Chondrocyte (in vitro differentiated cells): ENCODE measurements around the gene RET. TPM values are rescaled to one million over a fixed set of nuclear protein-coding genes. Genes with fewer than 3 reads are reported as not detected.
A peak's percentile ranks its signal among the peaks of the same experiment; 100 is the strongest.

ENCODE experiments used
- DNase-seq: peaks from one replicate; pipeline ENCODE4 v3.0.0; 2021; ENCODE audit warnings: mixed read lengths, low spot score
- H3K27ac Mint-ChIP-seq: one replicate; pipeline ENCODE4 v1.8.0; 2021; ENCODE audit warnings: mild to moderate bottlenecking, moderate library complexity, mixed read lengths; ENCODE audit not compliant: unreplicated experiment
- H3K27me3 Mint-ChIP-seq: 2 replicates; pipeline ENCODE4 v1.8.0; 2021; ENCODE audit warnings: low read depth, mixed read lengths
- H3K36me3 Mint-ChIP-seq: 2 replicates; pipeline ENCODE4 v1.8.0; 2021; ENCODE audit warnings: low read depth, mixed read lengths
- H3K4me1 Mint-ChIP-seq: 2 replicates; pipeline ENCODE4 v1.8.0; 2021; ENCODE audit warnings: low read depth, mild to moderate bottlenecking, mixed read lengths
- H3K4me3 Mint-ChIP-seq: one replicate; pipeline ENCODE4 v1.8.0; 2021; ENCODE audit warnings: mild to moderate bottlenecking, moderate library complexity, mixed read lengths; ENCODE audit not compliant: unreplicated experiment
- H3K9me3 Mint-ChIP-seq: 2 replicates; pipeline ENCODE4 v1.8.0; 2021; ENCODE audit warnings: low read depth, mixed read lengths
- total RNA-seq: library from RNA; stranded (reverse); gene quantifications from 3 replicates; pipeline ENCODE4 v1.2.1, GENCODE V29; 2021
- TF ChIP-seq, protein P1 (sequence below): fragments of 200-600 bp; sonication (generic); IDR thresholded peaks from 2 replicates; pipeline ENCODE4 v1.5.0; 2021; ENCODE audit warnings: antibody characterized with exemption, mild to moderate bottlenecking, moderate library complexity

Gene RET
- total RNA-seq, 1 donor from 2014 or later = 0.12 TPM

DNA sequence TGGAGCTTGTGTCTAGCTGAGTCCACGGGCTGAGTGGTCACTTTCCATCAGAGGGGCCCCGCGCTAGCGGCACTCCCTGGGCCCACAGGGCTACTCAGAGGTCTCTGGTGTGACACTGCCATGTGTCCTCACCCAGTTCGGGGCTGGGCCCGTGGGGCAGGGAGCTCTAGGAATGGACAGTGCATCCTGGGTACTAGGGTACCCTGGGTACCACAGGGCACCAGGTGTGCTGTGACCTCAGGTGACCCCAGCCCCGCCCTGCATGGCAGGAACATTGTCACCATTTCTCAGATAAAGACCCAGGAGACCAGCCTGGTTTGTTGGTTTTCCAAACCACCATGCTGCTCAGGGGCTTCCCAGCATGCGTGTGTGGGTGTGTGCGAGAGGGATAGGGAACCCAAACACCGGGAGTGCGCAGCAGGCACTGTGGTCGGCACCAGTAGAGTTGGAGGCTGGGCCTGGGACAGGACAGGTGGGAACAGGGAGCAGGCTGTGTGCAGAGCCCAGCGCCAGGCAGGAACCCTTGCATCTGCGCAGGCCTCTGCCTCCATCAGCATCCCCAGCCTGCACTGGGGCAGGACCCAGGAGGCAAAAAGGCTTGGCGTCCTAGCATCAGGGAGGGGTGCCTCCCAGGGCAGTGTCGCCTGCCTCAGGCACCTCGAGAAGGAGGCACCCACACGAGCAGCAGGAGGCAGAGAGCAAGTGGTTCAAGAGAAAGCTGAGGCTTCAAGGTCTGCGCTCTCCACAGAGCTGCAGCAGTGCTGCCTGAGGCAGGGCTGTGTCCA lies 42.0 kb downstream of the RET start:
- Mint-ChIP-seq H3K9me3 (no peaks in the 10 kb centered on the region), H3K27me3 (peaks cover 5% of the 10 kb centered on the region)
- DNase-seq = peak; percentile 84

DNA sequence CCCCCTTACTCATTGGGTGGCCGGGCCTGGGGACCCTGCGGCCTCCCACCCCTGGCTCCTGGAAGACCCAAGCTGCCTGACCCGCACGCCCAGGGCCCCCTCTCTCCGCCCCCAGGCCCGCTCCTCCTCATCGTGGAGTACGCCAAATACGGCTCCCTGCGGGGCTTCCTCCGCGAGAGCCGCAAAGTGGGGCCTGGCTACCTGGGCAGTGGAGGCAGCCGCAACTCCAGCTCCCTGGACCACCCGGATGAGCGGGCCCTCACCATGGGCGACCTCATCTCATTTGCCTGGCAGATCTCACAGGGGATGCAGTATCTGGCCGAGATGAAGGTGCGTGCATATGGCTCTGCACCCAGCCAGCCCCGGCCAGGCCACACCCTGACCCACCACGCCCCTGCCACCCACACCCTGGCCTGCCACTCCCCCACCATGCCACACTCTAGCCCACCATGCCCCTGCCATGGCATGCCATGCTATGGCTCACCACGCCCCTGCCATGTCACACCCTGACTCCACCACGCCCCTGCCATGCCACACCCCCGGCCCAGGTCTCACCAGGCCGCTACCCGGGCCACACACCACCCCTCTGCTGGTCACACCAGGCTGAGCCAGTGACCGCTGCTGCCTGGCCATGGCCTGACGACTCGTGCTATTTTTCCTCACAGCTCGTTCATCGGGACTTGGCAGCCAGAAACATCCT lies 42.7 kb downstream of the RET start:
- Mint-ChIP-seq H3K9me3 (no peaks in the 10 kb centered on the region), H3K27ac (no peak overlapping the region), H3K36me3 (no peaks in the 10 kb centered on the region), H3K4me3 (no peak overlapping the region), H3K4me1 (peaks cover 13% of the 10 kb centered on the region), H3K27me3 (peaks cover 5% of the 10 kb centered on the region)
- TF ChIP-seq, protein P1, sequence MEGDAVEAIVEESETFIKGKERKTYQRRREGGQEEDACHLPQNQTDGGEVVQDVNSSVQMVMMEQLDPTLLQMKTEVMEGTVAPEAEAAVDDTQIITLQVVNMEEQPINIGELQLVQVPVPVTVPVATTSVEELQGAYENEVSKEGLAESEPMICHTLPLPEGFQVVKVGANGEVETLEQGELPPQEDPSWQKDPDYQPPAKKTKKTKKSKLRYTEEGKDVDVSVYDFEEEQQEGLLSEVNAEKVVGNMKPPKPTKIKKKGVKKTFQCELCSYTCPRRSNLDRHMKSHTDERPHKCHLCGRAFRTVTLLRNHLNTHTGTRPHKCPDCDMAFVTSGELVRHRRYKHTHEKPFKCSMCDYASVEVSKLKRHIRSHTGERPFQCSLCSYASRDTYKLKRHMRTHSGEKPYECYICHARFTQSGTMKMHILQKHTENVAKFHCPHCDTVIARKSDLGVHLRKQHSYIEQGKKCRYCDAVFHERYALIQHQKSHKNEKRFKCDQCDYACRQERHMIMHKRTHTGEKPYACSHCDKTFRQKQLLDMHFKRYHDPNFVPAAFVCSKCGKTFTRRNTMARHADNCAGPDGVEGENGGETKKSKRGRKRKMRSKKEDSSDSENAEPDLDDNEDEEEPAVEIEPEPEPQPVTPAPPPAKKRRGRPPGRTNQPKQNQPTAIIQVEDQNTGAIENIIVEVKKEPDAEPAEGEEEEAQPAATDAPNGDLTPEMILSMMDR = no peak
- peak; percentile 90 for DNase-seq

More for the DNA sequence above, 42.0 kb downstream of the RET start:
- peaks cover 13% of the 10 kb centered on the region for H3K4me1 Mint-ChIP-seq
- no peak overlapping the region for H3K27ac Mint-ChIP-seq
- no peaks in the 10 kb centered on the region for H3K36me3 Mint-ChIP-seq
- no peak overlapping the region for H3K4me3 Mint-ChIP-seq
- TF ChIP-seq, protein P1 = no peak

DNA sequence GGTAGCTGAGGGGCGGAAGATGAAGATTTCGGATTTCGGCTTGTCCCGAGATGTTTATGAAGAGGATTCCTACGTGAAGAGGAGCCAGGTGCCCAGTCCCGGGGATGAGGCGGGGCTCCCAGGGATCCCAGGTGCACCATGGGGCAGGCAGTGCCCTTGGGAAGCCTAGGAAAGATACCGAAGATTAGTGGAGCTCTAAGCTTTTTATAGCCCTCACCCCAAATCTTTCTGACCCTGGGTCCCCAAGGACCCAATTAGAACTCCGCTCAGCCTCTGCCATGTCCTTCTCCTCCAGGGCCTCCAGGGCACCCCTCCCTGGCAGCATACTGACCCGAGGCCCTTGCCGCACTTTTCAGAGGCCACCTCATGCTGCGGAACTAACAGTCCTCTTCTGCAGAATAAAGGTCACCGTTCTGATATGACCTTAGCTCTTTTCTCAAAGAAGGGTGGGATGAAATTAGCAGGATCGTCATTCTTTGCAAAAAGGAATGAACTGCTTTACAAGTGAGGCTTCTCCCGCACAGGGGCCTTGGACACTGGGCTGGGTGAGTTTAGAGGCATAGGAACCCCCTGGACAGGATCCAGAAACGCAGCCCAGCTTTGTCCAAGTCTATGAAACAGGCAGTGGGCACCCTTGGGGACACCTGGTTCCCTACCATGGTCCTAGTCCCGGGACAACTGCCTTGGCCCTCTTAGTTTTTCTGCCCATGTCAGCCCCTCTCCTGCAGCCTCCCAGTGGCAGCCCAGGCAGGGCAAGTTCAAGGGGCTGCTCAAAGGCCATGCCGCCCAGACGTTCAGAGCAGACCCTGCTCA lies 43.5 kb downstream of the RET start:
- Mint-ChIP-seq H3K27me3 (peaks cover 5% of the 10 kb centered on the region), H3K4me3 (no peak overlapping the region), H3K4me1 (peaks cover 13% of the 10 kb centered on the region), H3K27ac (no peak overlapping the region), H3K9me3 (no peaks in the 10 kb centered on the region), H3K36me3 (no peaks in the 10 kb centered on the region)
- TF ChIP-seq, protein P1 = no peak
- no peak for DNase-seq

GRCh38 chr10:43120929-43121314 lies 44.1 kb downstream of the RET start:
- Mint-ChIP-seq H3K27me3 (peaks cover 5% of the 10 kb centered on the region), H3K36me3 (no peaks in the 10 kb centered on the region), H3K9me3 (no peaks in the 10 kb centered on the region), H3K4me1 (peaks cover 13% of the 10 kb centered on the region), H3K27ac (no peak overlapping the region), H3K4me3 (no peak overlapping the region)
- TF ChIP-seq, protein P1 = no peak
- no peak for DNase-seq

DNA sequence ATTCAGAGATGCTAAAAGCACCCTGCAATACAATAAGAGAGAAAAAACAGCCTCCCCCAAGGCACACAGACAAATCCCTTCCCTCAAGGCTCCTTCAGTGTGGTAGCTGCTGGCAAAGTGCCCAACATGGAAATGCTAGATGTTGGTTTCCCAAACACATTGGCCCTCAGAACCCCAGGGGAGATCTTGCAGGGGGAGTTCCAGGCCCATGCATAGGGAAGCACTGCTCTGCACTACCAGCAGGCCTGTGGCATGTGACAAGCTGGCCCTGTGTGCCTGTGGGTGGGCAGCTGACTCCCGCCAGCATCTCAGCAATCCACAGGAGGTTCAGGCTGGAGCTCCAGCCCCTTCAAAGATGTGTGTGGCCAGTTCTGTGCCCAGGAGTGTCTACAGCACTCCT lies 44.6 kb downstream of the RET start:
- Mint-ChIP-seq H3K4me1 (peaks cover 13% of the 10 kb centered on the region), H3K36me3 (no peaks in the 10 kb centered on the region), H3K27me3 (peaks cover 5% of the 10 kb centered on the region), H3K4me3 (no peak overlapping the region), H3K27ac (no peak overlapping the region), H3K9me3 (no peaks in the 10 kb centered on the region)
- TF ChIP-seq, protein P1 = no peak
- DNase-seq = no peak
